ENCODE results near the gene CTSV.
"Not testable (repeated sequence)": the region's sequence is repeated elsewhere in the genome, so short reads cannot be mapped to it uniquely, and the experiment has no call there.

DNA sequence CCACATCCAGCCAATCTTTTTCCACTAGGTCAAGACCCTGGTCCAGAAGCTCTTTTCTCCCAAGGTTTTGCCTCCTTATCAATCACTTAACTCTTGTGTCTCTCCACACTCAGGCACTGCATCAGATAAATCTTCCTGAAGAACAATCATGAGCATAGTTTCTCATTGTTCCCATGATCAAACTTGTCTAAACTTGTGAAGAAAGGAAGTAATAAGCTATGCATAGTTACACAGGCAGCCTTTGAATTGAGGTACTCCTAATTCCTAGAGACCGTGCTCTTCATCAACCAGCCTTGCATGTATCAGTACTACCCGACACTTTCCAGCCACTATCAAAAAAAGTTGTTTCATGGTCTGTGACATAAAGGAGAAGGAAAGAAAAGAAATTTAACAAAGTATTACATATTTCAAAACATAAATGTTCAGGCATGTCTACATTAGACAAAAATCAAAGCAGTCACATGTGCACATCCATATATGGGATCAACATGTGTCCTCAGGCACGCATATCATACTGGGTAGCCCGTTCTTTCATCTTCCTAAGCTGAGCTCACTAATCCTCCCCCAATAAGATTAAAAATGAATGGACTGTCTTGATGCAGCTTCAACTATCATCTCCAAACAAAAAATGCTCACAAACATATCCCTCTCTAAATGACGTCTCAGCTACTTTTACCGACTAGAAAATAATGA lies 41.8 kb downstream of the CTSV start:
- TF ChIP-seq, protein P1, sequence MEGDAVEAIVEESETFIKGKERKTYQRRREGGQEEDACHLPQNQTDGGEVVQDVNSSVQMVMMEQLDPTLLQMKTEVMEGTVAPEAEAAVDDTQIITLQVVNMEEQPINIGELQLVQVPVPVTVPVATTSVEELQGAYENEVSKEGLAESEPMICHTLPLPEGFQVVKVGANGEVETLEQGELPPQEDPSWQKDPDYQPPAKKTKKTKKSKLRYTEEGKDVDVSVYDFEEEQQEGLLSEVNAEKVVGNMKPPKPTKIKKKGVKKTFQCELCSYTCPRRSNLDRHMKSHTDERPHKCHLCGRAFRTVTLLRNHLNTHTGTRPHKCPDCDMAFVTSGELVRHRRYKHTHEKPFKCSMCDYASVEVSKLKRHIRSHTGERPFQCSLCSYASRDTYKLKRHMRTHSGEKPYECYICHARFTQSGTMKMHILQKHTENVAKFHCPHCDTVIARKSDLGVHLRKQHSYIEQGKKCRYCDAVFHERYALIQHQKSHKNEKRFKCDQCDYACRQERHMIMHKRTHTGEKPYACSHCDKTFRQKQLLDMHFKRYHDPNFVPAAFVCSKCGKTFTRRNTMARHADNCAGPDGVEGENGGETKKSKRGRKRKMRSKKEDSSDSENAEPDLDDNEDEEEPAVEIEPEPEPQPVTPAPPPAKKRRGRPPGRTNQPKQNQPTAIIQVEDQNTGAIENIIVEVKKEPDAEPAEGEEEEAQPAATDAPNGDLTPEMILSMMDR (IDR thresholded peaks at IDR 0.05), result not testable (repeated sequence)
- TF ChIP-seq POLR2A (IDR thresholded peaks at IDR 0.05), result not testable (repeated sequence)
